Measurements from ENCODE around the gene TXNDC17.
"Not testable (repeated sequence)": the region's sequence is repeated elsewhere in the genome, so short reads cannot be mapped to it uniquely, and the experiment has no call there.

TXNDC17 gene

GRCh38 chr17:6640536-6641246, at the start of gene TXNDC17, which contains the start of gene KIAA0753:
TSS of gene TXNDC17 (plus strand) at chr17:6641060. CDS start at chr17:6641083, 23 bp downstream.
TSS of gene KIAA0753 (minus strand) at chr17:6640711. CDS start at chr17:6635103, 5,608 bp downstream.
- H3K36me3 Mint-ChIP-seq (ENCODE audit: low read depth): peaks cover 34% of the 10 kb centered on the region
- H3K27ac Mint-ChIP-seq: peak within 1 kb of the TSS; percentile 94
- no peaks in the 10 kb centered on the region for H3K9me3 Mint-ChIP-seq
- peak within 1 kb of the TSS; percentile 96 for H3K4me3 Mint-ChIP-seq
- DNase-seq (ENCODE audit: low spot score): peak; percentile 96
- peaks cover 33% of the 10 kb centered on the region for H3K4me1 Mint-ChIP-seq (ENCODE audit: low read depth)
- H3K27me3 Mint-ChIP-seq (ENCODE audit: low read depth): no peaks in the 10 kb centered on the region

GRCh38 chr17:6591599-6592158, 49.2 kb upstream of the TXNDC17 start:
- Mint-ChIP-seq H3K36me3 (ENCODE audit: low read depth) (peaks cover 45% of the 10 kb centered on the region), H3K4me3 (no peak overlapping the region), H3K27ac (no peak overlapping the region), H3K9me3 (no peaks in the 10 kb centered on the region), H3K27me3 (ENCODE audit: low read depth) (no peaks in the 10 kb centered on the region), H3K4me1 (ENCODE audit: low read depth) (peaks cover 3% of the 10 kb centered on the region)
- DNase-seq (ENCODE audit: low spot score): no peak

- no peak for DNase-seq (ENCODE audit: low spot score)
- Mint-ChIP-seq H3K9me3 (no peaks in the 10 kb centered on the region), H3K4me1 (ENCODE audit: low read depth) (peaks cover 3% of the 10 kb centered on the region), H3K4me3 (no peak overlapping the region), H3K27ac (no peak overlapping the region), H3K36me3 (ENCODE audit: low read depth) (peaks cover 45% of the 10 kb centered on the region), H3K27me3 (ENCODE audit: low read depth) (no peaks in the 10 kb centered on the region)
Observed at GRCh38 chr17:6592173-6592572, 48.7 kb upstream of the TXNDC17 start.

- peaks cover 37% of the 10 kb centered on the region for H3K36me3 Mint-ChIP-seq (ENCODE audit: low read depth)
- DNase-seq (ENCODE audit: low spot score); H3K27ac Mint-ChIP-seq; H3K4me1 Mint-ChIP-seq (ENCODE audit: low read depth); H3K27me3 Mint-ChIP-seq (ENCODE audit: low read depth); H3K4me3 Mint-ChIP-seq; H3K9me3 Mint-ChIP-seq: not testable (repeated sequence)
Observed at GRCh38 chr17:6593371-6593770, 47.5 kb upstream of the TXNDC17 start.

- Mint-ChIP-seq H3K36me3 (ENCODE audit: low read depth) (peaks cover 34% of the 10 kb centered on the region), H3K9me3 (no peaks in the 10 kb centered on the region), H3K4me1 (ENCODE audit: low read depth) (peaks cover 3% of the 10 kb centered on the region), H3K4me3 (no peak overlapping the region), H3K27ac (no peak overlapping the region), H3K27me3 (ENCODE audit: low read depth) (no peaks in the 10 kb centered on the region)
- DNase-seq (ENCODE audit: low spot score): no peak
Observed at GRCh38 chr17:6596081-6596480, 44.8 kb upstream of the TXNDC17 start.

- peaks cover 3% of the 10 kb centered on the region for H3K4me1 Mint-ChIP-seq (ENCODE audit: low read depth)
- DNase-seq (ENCODE audit: low spot score): no peak
- no peaks in the 10 kb centered on the region for H3K9me3 Mint-ChIP-seq
- no peak overlapping the region for H3K4me3 Mint-ChIP-seq
- no peaks in the 10 kb centered on the region for H3K27me3 Mint-ChIP-seq (ENCODE audit: low read depth)
- no peak overlapping the region for H3K27ac Mint-ChIP-seq
- H3K36me3 Mint-ChIP-seq (ENCODE audit: low read depth): peaks cover 34% of the 10 kb centered on the region
Observed at GRCh38 chr17:6596511-6596910, 44.3 kb upstream of the TXNDC17 start.

- H3K9me3 Mint-ChIP-seq: no peaks in the 10 kb centered on the region
- peaks cover 32% of the 10 kb centered on the region for H3K36me3 Mint-ChIP-seq (ENCODE audit: low read depth)
- H3K27me3 Mint-ChIP-seq (ENCODE audit: low read depth): no peaks in the 10 kb centered on the region
Observed at GRCh38 chr17:6596941-6597340, 43.9 kb upstream of the TXNDC17 start.

DNA sequence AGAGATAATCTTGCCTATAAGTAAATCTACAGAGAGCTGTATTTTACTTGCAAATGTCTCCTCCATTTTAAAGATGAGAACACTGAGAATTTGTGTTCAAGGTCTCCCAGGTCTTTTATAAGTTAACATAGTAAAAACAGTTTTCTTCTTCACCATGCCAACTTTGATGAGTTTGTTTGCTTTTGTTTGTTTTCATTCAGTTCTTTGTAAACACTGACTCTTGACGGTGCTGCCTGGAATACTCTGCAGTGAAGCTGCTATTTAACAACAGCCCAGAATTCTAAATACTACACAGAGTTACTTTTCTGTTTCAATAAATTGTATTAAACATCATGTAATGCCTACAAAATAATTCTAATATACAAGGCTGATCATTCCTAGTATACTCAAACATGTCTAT, 43.1 kb upstream of the TXNDC17 start:
- no peaks in the 10 kb centered on the region for H3K27me3 Mint-ChIP-seq (ENCODE audit: low read depth)
- H3K27ac Mint-ChIP-seq: no peak overlapping the region
- H3K4me1 Mint-ChIP-seq (ENCODE audit: low read depth): no peaks in the 10 kb centered on the region
- peaks cover 27% of the 10 kb centered on the region for H3K36me3 Mint-ChIP-seq (ENCODE audit: low read depth)
- no peaks in the 10 kb centered on the region for H3K9me3 Mint-ChIP-seq
- no peak for DNase-seq (ENCODE audit: low spot score)
- no peak overlapping the region for H3K4me3 Mint-ChIP-seq

More at GRCh38 chr17:6596941-6597340, 43.9 kb upstream of the TXNDC17 start:
- no peak for DNase-seq (ENCODE audit: low spot score)
- no peak overlapping the region for H3K27ac Mint-ChIP-seq
- H3K4me1 Mint-ChIP-seq (ENCODE audit: low read depth): peaks cover 1% of the 10 kb centered on the region
- no peak overlapping the region for H3K4me3 Mint-ChIP-seq

DNA sequence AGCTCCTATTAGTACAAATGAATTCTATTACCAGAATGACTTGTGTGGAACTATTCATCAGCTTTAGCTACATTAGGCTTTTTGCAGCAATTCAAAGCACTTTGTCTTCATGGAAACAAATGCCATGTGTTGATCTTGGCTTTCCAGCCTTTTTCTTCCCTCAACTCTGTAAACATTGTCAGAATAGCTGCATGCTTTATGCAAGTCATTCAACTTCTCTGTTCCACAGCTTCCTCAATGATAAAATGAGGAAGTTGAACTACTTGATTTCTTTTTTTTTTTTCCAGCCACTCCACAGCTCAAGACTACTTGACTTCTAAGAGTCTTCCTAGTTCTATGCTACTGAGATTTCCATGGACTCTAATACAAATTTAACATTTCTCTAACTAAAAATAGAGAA, 41.5 kb upstream of the TXNDC17 start:
- H3K4me3 Mint-ChIP-seq: no peak overlapping the region
- H3K4me1 Mint-ChIP-seq (ENCODE audit: low read depth): peaks cover 7% of the 10 kb centered on the region
- H3K36me3 Mint-ChIP-seq (ENCODE audit: low read depth): peaks cover 21% of the 10 kb centered on the region
- H3K27ac Mint-ChIP-seq: no peak overlapping the region
- DNase-seq (ENCODE audit: low spot score): no peak
- no peaks in the 10 kb centered on the region for H3K27me3 Mint-ChIP-seq (ENCODE audit: low read depth)
- no peaks in the 10 kb centered on the region for H3K9me3 Mint-ChIP-seq

GRCh38 chr17:6602141-6602540, 38.7 kb upstream of the TXNDC17 start:
- H3K4me1 Mint-ChIP-seq (ENCODE audit: low read depth): peaks cover 7% of the 10 kb centered on the region
- H3K27me3 Mint-ChIP-seq (ENCODE audit: low read depth): no peaks in the 10 kb centered on the region
- DNase-seq (ENCODE audit: low spot score): no peak
- H3K4me3 Mint-ChIP-seq: no peak overlapping the region
- no peaks in the 10 kb centered on the region for H3K9me3 Mint-ChIP-seq
- H3K27ac Mint-ChIP-seq: no peak overlapping the region
- peaks cover 32% of the 10 kb centered on the region for H3K36me3 Mint-ChIP-seq (ENCODE audit: low read depth)

DNA sequence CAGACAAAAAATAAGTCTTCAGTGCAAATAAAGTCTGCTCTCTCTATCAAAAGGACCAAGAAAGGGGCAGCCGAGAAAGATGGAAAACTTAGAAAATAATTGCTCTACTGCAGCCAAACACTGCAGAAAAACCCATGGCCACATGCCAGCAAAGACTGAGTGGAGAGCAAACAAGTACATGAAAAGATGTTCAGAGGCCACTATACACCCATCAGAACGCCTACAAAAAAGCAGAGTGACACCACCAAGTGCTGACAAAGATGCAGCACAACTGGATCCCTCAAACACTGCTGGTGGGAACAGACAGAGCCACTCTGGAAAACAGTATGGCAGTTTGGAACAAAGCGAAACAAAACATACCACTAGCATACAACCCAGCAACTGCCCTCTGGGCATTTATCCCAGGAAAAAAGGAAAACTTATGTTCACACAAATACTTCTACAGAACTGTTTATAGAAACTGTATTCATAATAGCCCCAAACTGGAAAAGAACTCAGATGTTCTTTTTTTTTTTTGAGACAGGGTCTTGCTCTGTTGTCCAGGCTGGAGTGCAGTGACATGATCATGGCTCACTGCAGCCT, 37.0 kb upstream of the TXNDC17 start:
- Mint-ChIP-seq H3K27ac (no peak overlapping the region), H3K4me1 (ENCODE audit: low read depth) (peaks cover 7% of the 10 kb centered on the region), H3K36me3 (ENCODE audit: low read depth) (peaks cover 31% of the 10 kb centered on the region)

GRCh38 chr17:6605142-6605541, 35.7 kb upstream of the TXNDC17 start:
- no peak for DNase-seq (ENCODE audit: low spot score)
- Mint-ChIP-seq H3K4me3 (no peak overlapping the region), H3K4me1 (ENCODE audit: low read depth) (peaks cover 7% of the 10 kb centered on the region), H3K36me3 (ENCODE audit: low read depth) (peaks cover 35% of the 10 kb centered on the region), H3K27ac (no peak overlapping the region), H3K27me3 (ENCODE audit: low read depth) (no peaks in the 10 kb centered on the region), H3K9me3 (no peaks in the 10 kb centered on the region)

More for the DNA sequence above, 37.0 kb upstream of the TXNDC17 start:
- H3K9me3 Mint-ChIP-seq: no peaks in the 10 kb centered on the region
- no peak for DNase-seq (ENCODE audit: low spot score)
- no peaks in the 10 kb centered on the region for H3K27me3 Mint-ChIP-seq (ENCODE audit: low read depth)
- H3K4me3 Mint-ChIP-seq: no peak overlapping the region

DNA sequence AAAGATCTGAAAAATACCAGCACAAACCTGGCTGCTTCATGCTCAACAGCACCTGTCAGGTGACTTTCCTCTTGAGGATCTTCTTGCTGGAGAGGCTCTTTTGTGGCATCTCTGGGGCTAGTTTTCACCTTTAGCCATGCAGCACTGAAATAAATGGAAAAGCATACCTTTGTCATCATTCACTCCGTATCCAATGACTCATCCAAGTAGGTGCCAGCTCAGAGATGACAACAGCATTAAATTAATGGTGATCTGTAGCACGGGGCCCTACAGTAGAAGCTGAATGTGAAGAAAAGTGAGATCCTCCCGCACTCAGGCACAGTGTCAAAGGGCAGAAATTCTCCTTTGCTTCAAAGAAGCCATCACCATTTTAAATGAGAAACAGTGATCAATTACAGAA, 32.5 kb upstream of the TXNDC17 start:
- DNase-seq (ENCODE audit: low spot score): no peak
- Mint-ChIP-seq H3K4me3 (no peak overlapping the region), H3K4me1 (ENCODE audit: low read depth) (peaks cover 4% of the 10 kb centered on the region), H3K27me3 (ENCODE audit: low read depth) (no peaks in the 10 kb centered on the region), H3K27ac (no peak overlapping the region), H3K9me3 (no peaks in the 10 kb centered on the region), H3K36me3 (ENCODE audit: low read depth) (peaks cover 30% of the 10 kb centered on the region)

DNA sequence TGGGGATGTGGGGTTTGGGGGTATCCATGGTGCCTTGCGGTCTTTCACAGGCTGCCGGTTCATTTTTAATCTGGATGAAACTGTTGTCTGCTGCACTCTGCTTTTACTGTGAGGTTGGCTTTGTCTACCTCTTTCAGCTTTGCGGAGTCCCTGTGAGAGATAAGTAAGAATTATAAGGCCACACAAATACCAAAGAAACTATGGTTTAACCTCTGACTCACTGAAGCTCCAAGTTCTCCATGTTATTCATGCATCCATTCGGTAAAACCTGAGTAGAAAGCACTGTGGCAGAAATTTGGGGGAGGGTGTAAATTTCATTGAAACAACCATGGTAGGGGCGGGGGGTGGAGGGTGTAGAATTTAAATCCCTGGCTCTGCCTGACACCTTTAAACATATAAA, 30.8 kb upstream of the TXNDC17 start:
- H3K27ac Mint-ChIP-seq: no peak overlapping the region
- no peaks in the 10 kb centered on the region for H3K9me3 Mint-ChIP-seq
- no peak for DNase-seq (ENCODE audit: low spot score)
- H3K4me1 Mint-ChIP-seq (ENCODE audit: low read depth): peaks cover 2% of the 10 kb centered on the region
- no peaks in the 10 kb centered on the region for H3K27me3 Mint-ChIP-seq (ENCODE audit: low read depth)
- H3K4me3 Mint-ChIP-seq: no peak overlapping the region
- H3K36me3 Mint-ChIP-seq (ENCODE audit: low read depth): peaks cover 30% of the 10 kb centered on the region

Measured in T-helper 2 cell treated with Interferon-gamma antibody and Interleukin-4, amounts not matched to agents 5 μg/mL and 100 μg/mL, for 36 hours (primary cell).